Measurements from ENCODE around the gene INVS. TPM values are rescaled to one million over a fixed set of nuclear protein-coding genes. Genes with fewer than 3 reads are reported as not detected.
"Not testable (repeated sequence)": the region's sequence is repeated elsewhere in the genome, so short reads cannot be mapped to it uniquely, and the experiment has no call there.

The INVS gene
- total and polyA plus RNA-seq, 2 experiments from 2014 or later = 8.5 to 17.0 TPM

GRCh38 chr9:100056561-100056960 lies 42.5 kb upstream of the INVS start:
- H3K27me3 ChIP-seq (replicated peaks; ENCODE audit: insufficient read depth) = no peaks in the 10 kb centered on the region
- no peak overlapping the region for H3K9ac ChIP-seq
- H3K9me3 ChIP-seq (ENCODE audit: low read depth) = no peaks in the 10 kb centered on the region
- 96 to 98% methylated on average over 2 of the region's 2 CpGs for WGBS, 2 experiments (ENCODE audit: low coverage in 1 of 2, low lambda C conversion rate in 2 of 2, missing lambda C conversion rate in 2 of 2)
- H3F3A ChIP-seq (ENCODE audit: insufficient read depth) = no peaks in the 10 kb centered on the region
- no peak for TF ChIP-seq EZH2phosphoT487 (IDR thresholded peaks at IDR 0.05; ENCODE audit: insufficient read depth, low read depth)
- no peak for TF ChIP-seq EZH2 (IDR thresholded peaks at IDR 0.05; ENCODE audit: insufficient read depth, poor library complexity, severe bottlenecking)
- in situ Hi-C loops (cut with MboI) = no loop called here
- no peaks in the 10 kb centered on the region for H4K20me1 ChIP-seq (ENCODE audit: insufficient read depth)
- H3K4me3 ChIP-seq = no peak overlapping the region
- H3K27ac ChIP-seq = no peak overlapping the region
- H3K36me3 ChIP-seq (ENCODE audit: low read depth) = peaks cover 20% of the 10 kb centered on the region; the same call in 1 of the 2 replicates
- DNase-seq = no peak
- peaks cover 19% of the 10 kb centered on the region for H3K79me2 ChIP-seq (ENCODE audit: insufficient read depth)
- no peaks in the 10 kb centered on the region for H3K4me1 ChIP-seq (ENCODE audit: insufficient read depth)
- H3K4me2 ChIP-seq (ENCODE audit: unreplicated experiment) = no peak overlapping the region
- no peaks in the 10 kb centered on the region for H3K9me2 ChIP-seq (ENCODE audit: insufficient read depth)
- no peak overlapping the region for H2AFZ ChIP-seq

- Histone ChIP-seq H3K4me2 (ENCODE audit: unreplicated experiment) (no peak overlapping the region), H3K4me1 (ENCODE audit: insufficient read depth) (no peaks in the 10 kb centered on the region), H3K79me2 (ENCODE audit: insufficient read depth) (peaks cover 30% of the 10 kb centered on the region), H3K27me3 (replicated peaks; ENCODE audit: insufficient read depth) (no peaks in the 10 kb centered on the region), H3K9me2 (ENCODE audit: insufficient read depth) (no peaks in the 10 kb centered on the region), H4K20me1 (ENCODE audit: insufficient read depth) (no peaks in the 10 kb centered on the region), H2AFZ (no peak overlapping the region), H3K9me3 (ENCODE audit: low read depth) (no peaks in the 10 kb centered on the region), H3K9ac (no peak overlapping the region), H3F3A (ENCODE audit: insufficient read depth) (no peaks in the 10 kb centered on the region), H3K36me3 (ENCODE audit: low read depth) (peaks cover 14% of the 10 kb centered on the region; the same call in 1 of the 2 replicates), H3K27ac (no peak overlapping the region), H3K4me3 (no peak overlapping the region)
- no peak for DNase-seq
- TF ChIP-seq EZH2 (IDR thresholded peaks at IDR 0.05; ENCODE audit: insufficient read depth, poor library complexity, severe bottlenecking) = no peak
- TF ChIP-seq EZH2phosphoT487 (IDR thresholded peaks at IDR 0.05; ENCODE audit: insufficient read depth, low read depth) = no peak
- in situ Hi-C loops (cut with MboI) = no loop called here
These were observed 41.4 kb upstream of the INVS start for GRCh38 chr9:100057624-100058023.

- Histone ChIP-seq H3K79me2 (ENCODE audit: insufficient read depth) (peaks cover 43% of the 10 kb centered on the region), H3K27ac (no peak overlapping the region), H3K9me3 (ENCODE audit: low read depth) (no peaks in the 10 kb centered on the region), H3K27me3 (replicated peaks; ENCODE audit: insufficient read depth) (no peaks in the 10 kb centered on the region), H4K20me1 (ENCODE audit: insufficient read depth) (no peaks in the 10 kb centered on the region; the same call in 1 of the 2 replicates), H3K9ac (no peak overlapping the region), H3F3A (ENCODE audit: insufficient read depth) (no peaks in the 10 kb centered on the region), H3K4me1 (ENCODE audit: insufficient read depth) (peaks cover 9% of the 10 kb centered on the region), H3K9me2 (ENCODE audit: insufficient read depth) (no peaks in the 10 kb centered on the region), H3K36me3 (ENCODE audit: low read depth) (peaks cover 14% of the 10 kb centered on the region; the same call in 1 of the 2 replicates), H3K4me3 (no peak overlapping the region), H2AFZ (no peak overlapping the region), H3K4me2 (ENCODE audit: unreplicated experiment) (no peak overlapping the region)
- TF ChIP-seq EZH2phosphoT487 (IDR thresholded peaks at IDR 0.05; ENCODE audit: insufficient read depth, low read depth) (no peak), EZH2 (IDR thresholded peaks at IDR 0.05; ENCODE audit: insufficient read depth, poor library complexity, severe bottlenecking) (no peak)
- no peak for DNase-seq
- in situ Hi-C loops (cut with MboI) = no loop called here
- 94 to 99% methylated on average over 4 of the region's 4 CpGs for WGBS, 2 experiments (ENCODE audit: low coverage in 1 of 2, low lambda C conversion rate in 2 of 2, missing lambda C conversion rate in 2 of 2)
These were observed 40.1 kb upstream of the INVS start for GRCh38 chr9:100058699-100059579.

- H3K4me3 ChIP-seq; H2AFZ ChIP-seq; H3K9ac ChIP-seq; H3K27ac ChIP-seq; H3K36me3 ChIP-seq (ENCODE audit: low read depth); DNase-seq; in situ Hi-C loops (cut with MboI); H4K20me1 ChIP-seq (ENCODE audit: insufficient read depth); H3K27me3 ChIP-seq (replicated peaks; ENCODE audit: insufficient read depth); H3K9me3 ChIP-seq (ENCODE audit: low read depth); H3K9me2 ChIP-seq (ENCODE audit: insufficient read depth); H3K4me2 ChIP-seq (ENCODE audit: unreplicated experiment): not testable (repeated sequence)
- Histone ChIP-seq H3K4me1 (ENCODE audit: insufficient read depth) (peaks cover 26% of the 10 kb centered on the region), H3K79me2 (ENCODE audit: insufficient read depth) (peaks cover 70% of the 10 kb centered on the region), H3F3A (ENCODE audit: insufficient read depth) (peaks cover 11% of the 10 kb centered on the region; the same call in 1 of the 2 replicates)
- WGBS, 2 experiments (ENCODE audit: low coverage in 1 of 2, low lambda C conversion rate in 2 of 2, missing lambda C conversion rate in 2 of 2) = 90 to 100% methylated on average over 1 of the region's 1 CpG
These were observed 36.4 kb upstream of the INVS start for GRCh38 chr9:100062683-100063082.

All from GM23248 (cell line).